ENCODE measurements around the gene HDAC10. TPM values are rescaled to one million over a fixed set of nuclear protein-coding genes. Genes with fewer than 3 reads are reported as not detected.
A peak's percentile ranks its signal among the peaks of the same experiment; 100 is the strongest.

The HDAC10 gene
- total RNA-seq, 6 donors from 2014 or later = 33.0 to 202 (median 53.1) TPM

- TF ChIP-seq CTCF (IDR thresholded peaks at IDR 0.05) = no peak
- no peak for TF ChIP-seq POLR2A (IDR thresholded peaks at IDR 0.05)
- no peak for TF ChIP-seq EP300 (IDR thresholded peaks at IDR 0.05)
- TF ChIP-seq POLR2AphosphoS5 (IDR thresholded peaks at IDR 0.05) = no peak
- ATAC-seq (ENCODE audit: low FRiP score in 2 of 2) (no peak), DNase-seq (peak in 1 of 2 donors; percentile 68)
- H3K4me1 ChIP-seq = peaks cover 85 to 90% (median 88%) of the 10 kb centered on the region in 4 donors
- no peaks in the 10 kb centered on the region for H3K9me3 ChIP-seq
- H3K27me3 ChIP-seq = no peaks in the 10 kb centered on the region
- peaks cover 0 to 3% (median 0%) of the 10 kb centered on the region in 4 donors for H3K36me3 ChIP-seq
- H3K27ac ChIP-seq = peak overlapping the region; percentile 58 to 94 (median 88)
- H3K4me3 ChIP-seq = peak overlapping the region; percentile 21 to 46 (median 40)
- 22 to 35% methylated on average over 21 to 56 of the region's 59 CpGs for WGBS, 2 donors
These were observed 48.1 kb upstream of the HDAC10 start for GRCh38 chr22:50298937-50299784.

- Histone ChIP-seq H3K27ac (peak overlapping the region; percentile 28 to 94 (median 78)), H3K36me3 (peaks cover 0 to 3% (median 0%) of the 10 kb centered on the region in 4 donors), H3K9me3 (no peaks in the 10 kb centered on the region), H3K4me1 (peaks cover 85 to 90% (median 87%) of the 10 kb centered on the region in 4 donors), H3K4me3 (no peak overlapping the region), H3K27me3 (no peaks in the 10 kb centered on the region)
- no peak for DNase-seq
- WGBS, 2 donors = 80 to 81% methylated on average over 4 of the region's 4 CpGs
- no peak for TF ChIP-seq POLR2AphosphoS5 (IDR thresholded peaks at IDR 0.05)
- TF ChIP-seq CTCF (IDR thresholded peaks at IDR 0.05) = no peak
- no peak for TF ChIP-seq EP300 (IDR thresholded peaks at IDR 0.05)
- TF ChIP-seq POLR2A (IDR thresholded peaks at IDR 0.05) = no peak
- no peak for ATAC-seq (ENCODE audit: low FRiP score in 2 of 2)
These were observed 47.2 kb upstream of the HDAC10 start for GRCh38 chr22:50298266-50298637.

- peak in 1 of 2 donors; percentile 71 for DNase-seq
- no peaks in the 10 kb centered on the region for H3K27me3 ChIP-seq
- WGBS, 2 donors = 84 to 86% methylated on average over 5 to 20 of the region's 20 CpGs
These were observed 46.6 kb upstream of the HDAC10 start for GRCh38 chr22:50297510-50298265.

More at GRCh38 chr22:50297510-50298265, 46.6 kb upstream of the HDAC10 start:
- peak overlapping the region; percentile 24 to 94 (median 45) for H3K27ac ChIP-seq
- no peak for ATAC-seq (ENCODE audit: low FRiP score in 2 of 2)
- TF ChIP-seq POLR2AphosphoS5 (IDR thresholded peaks at IDR 0.05) (no peak), EP300 (IDR thresholded peaks at IDR 0.05) (no peak), POLR2A (IDR thresholded peaks at IDR 0.05) (no peak), CTCF (IDR thresholded peaks at IDR 0.05) (no peak)
- H3K4me3 ChIP-seq = no peak overlapping the region
- H3K4me1 ChIP-seq = peaks cover 85 to 90% (median 87%) of the 10 kb centered on the region in 4 donors
- H3K36me3 ChIP-seq = peaks cover 0 to 3% (median 0%) of the 10 kb centered on the region in 4 donors
- H3K9me3 ChIP-seq = no peaks in the 10 kb centered on the region
